SKM-1 (cell line): ENCODE data around the gene PRICKLE4.
A peak's percentile ranks its signal among the peaks of the same experiment; 100 is the strongest.

Experiments
- DNase-seq: peaks from one replicate; lab custom pipeline; 2025; ENCODE audit not compliant: unreplicated experiment; lab: John Stamatoyannopoulos, UW

The PRICKLE4 gene

GRCh38 chr6:41780551-41781365 lies at the start of gene PRICKLE4:
Gene PRICKLE4, plus strand, starts transcription at chr6:41780782. Its CDS starts 2,692 bp downstream, at chr6:41783474.
- no peak for DNase-seq

- no peak for DNase-seq
These were observed 49.0 kb upstream of the PRICKLE4 start for GRCh38 chr6:41731561-41732086.

- DNase-seq, result no peak
These were observed 48.4 kb upstream of the PRICKLE4 start for GRCh38 chr6:41732149-41732548.

- no peak for DNase-seq
These were observed 47.8 kb upstream of the PRICKLE4 start for GRCh38 chr6:41732591-41733359.

- DNase-seq, result no peak
These were observed 47.2 kb upstream of the PRICKLE4 start for GRCh38 chr6:41733360-41733706.

GRCh38 chr6:41733707-41734665 lies 46.6 kb upstream of the PRICKLE4 start:
- no peak for DNase-seq

- peak; percentile 79 for DNase-seq
These were observed 45.7 kb upstream of the PRICKLE4 start for GRCh38 chr6:41734666-41735426.

GRCh38 chr6:41735427-41736185 lies 45.0 kb upstream of the PRICKLE4 start, which contains the start of gene TFEB:
Gene TFEB, minus strand, starts transcription at chr6:41735608. Its CDS starts 44,395 bp downstream, at chr6:41691213.
- peak; percentile 70 for DNase-seq

GRCh38 chr6:41736186-41736733 lies 44.3 kb upstream of the PRICKLE4 start:
- no peak for DNase-seq

GRCh38 chr6:41736800-41737555 lies 43.6 kb upstream of the PRICKLE4 start:
- no peak for DNase-seq

- DNase-seq, result no peak
These were observed 42.9 kb upstream of the PRICKLE4 start for GRCh38 chr6:41737591-41738130.

- no peak for DNase-seq
These were observed 41.5 kb upstream of the PRICKLE4 start for GRCh38 chr6:41739041-41739440.

GRCh38 chr6:41740366-41741162 lies 40.0 kb upstream of the PRICKLE4 start:
- no peak for DNase-seq

- no peak for DNase-seq
These were observed 38.7 kb upstream of the PRICKLE4 start for GRCh38 chr6:41741625-41742490.

- no peak for DNase-seq
These were observed 37.0 kb upstream of the PRICKLE4 start for GRCh38 chr6:41743406-41744235.
